K562 (cell line): Measurements from ENCODE around the gene TYMP. TPM values are rescaled to one million over a fixed set of nuclear protein-coding genes. Genes with fewer than 3 reads are reported as not detected.

Source experiments
- ATAC-seq: fragments of 200-7000 bp; cut with Tn5 transposase; 3 replicates; pipeline ENCODE4 v1.9.1; 2020; ENCODE audit warnings: moderate library complexity
- BruUV-seq: library from RNA; stranded (reverse); fragments of 400-500 nt; replicated peaks from 2 replicates; lab custom pipeline; 2021; lab: Mats Ljungman, UMichigan
- CTCF ChIA-PET: fragments of 300-600 bp; formaldehyde crosslinking; extraction: SDS; loops from one replicate; lab custom pipeline; 2021; ENCODE audit warnings: low intra/inter-chr PET ratio; lab: Yijun Ruan, JAX
- POLR2A ChIA-PET: fragments of 300-600, 350-650 bp; sonication (Branson Sonifier 250); formaldehyde crosslinking; extraction: SDS; loops from one replicate; lab custom pipeline; 2021; ENCODE audit warnings: antibody characterized with exemption, inconsistent platforms; lab: Yijun Ruan, JAX
- DNase-seq, 4 experiments: peaks; one replicate each; pipeline versions ENCODE4 v3.0.0 to v3.0.0-alpha.2; 2011 to 2018; ENCODE audit warnings: low spot score in 3 of 4, mixed read lengths in 3 of 4; ENCODE audit errors: extremely low read depth in 1 of 4
- FAIRE-seq: peaks from 2 replicates; lab custom pipeline; 2011; peaks lifted over from hg19 to GRCh38; lab: Jason Lieb, UNC
- H2AFZ ChIP-seq: 2 replicates; pipeline ENCODE4 v1.6.0; 2011; ENCODE audit warnings: low read depth, low read length, control low read depth, inconsistent platforms
- H3K27ac ChIP-seq: fragments of 200-600 bp; 3 replicates; pipeline ENCODE4 v1.8.0; 2011; ENCODE audit warnings: low read depth, mild to moderate bottlenecking, control low read depth, inconsistent platforms, low read length, moderate library complexity, mixed read lengths; ENCODE audit errors: extremely low read depth
- H3K27me3 ChIP-seq, 2 experiments: fragments of 300-600 bp in 1 of 2; 2 replicates in 1 of 2; 3 replicates in 1 of 2; pipeline versions ENCODE4 v1.6.0 to v1.8.0; 2011; ENCODE audit warnings: inconsistent platforms in 2 of 2, low read length in 2 of 2, mild to moderate bottlenecking in 1 of 2, mixed read lengths in 1 of 2, moderate library complexity in 1 of 2; ENCODE audit not compliant: control insufficient read depth in 2 of 2, insufficient read depth in 2 of 2
- H3K36me3 ChIP-seq: fragments of 300-600 bp; 3 replicates; pipeline ENCODE4 v1.8.0; 2011; ENCODE audit warnings: mild to moderate bottlenecking, low read length, inconsistent platforms; ENCODE audit not compliant: control insufficient read depth, insufficient read depth
- H3K4me1 ChIP-seq, 2 experiments: fragments of 200-600 bp in 1 of 2; replicated peaks in 1 of 2; 2 replicates in 1 of 2; 3 replicates in 1 of 2; pipeline versions ENCODE4 v1.5.1 to v1.8.0; 2011; ENCODE audit warnings: inconsistent platforms in 2 of 2, low read length in 2 of 2, mild to moderate bottlenecking in 1 of 2, mixed read lengths in 1 of 2, moderate library complexity in 1 of 2; ENCODE audit not compliant: control insufficient read depth in 2 of 2, insufficient read depth in 2 of 2
- H3K4me2 ChIP-seq: 2 replicates; pipeline ENCODE4 v1.6.1; 2011; ENCODE audit warnings: low read length, control low read depth, inconsistent platforms, mixed read lengths; ENCODE audit not compliant: insufficient read depth
- H3K4me3 ChIP-seq: fragments of 200-600 bp; sonication (generic), shearing (Covaris generic); 2 replicates; pipeline ENCODE4 v1.5.1; 2016; ENCODE audit warnings: control low read depth, inconsistent platforms
- H3K79me2 ChIP-seq: fragments of 200-600 bp; 3 replicates; pipeline ENCODE4 v1.8.0; 2011; ENCODE audit warnings: low read length, inconsistent platforms; ENCODE audit not compliant: control insufficient read depth, insufficient read depth
- H3K9ac ChIP-seq, 2 experiments: 2 replicates each; pipeline versions ENCODE4 v1.6.0 to v1.6.1; 2011; ENCODE audit warnings: low read depth in 2 of 2, low read length in 2 of 2, control low read depth in 1 of 2, inconsistent platforms in 1 of 2, mild to moderate bottlenecking in 1 of 2, mixed read lengths in 1 of 2; ENCODE audit not compliant: insufficient read depth in 1 of 2
- H3K9me1 ChIP-seq: one replicate; pipeline ENCODE4 v1.6.0; 2011; ENCODE audit warnings: inconsistent platforms, mild to moderate bottlenecking, low read length, moderate library complexity; ENCODE audit not compliant: control insufficient read depth, insufficient read depth
- H3K9me3 ChIP-seq: replicated peaks from 2 replicates; pipeline ENCODE4 v1.5.1; 2011; ENCODE audit warnings: low read depth, low read length, inconsistent platforms; ENCODE audit not compliant: control insufficient read depth, insufficient read depth
- H4K20me1 ChIP-seq: replicated peaks from 2 replicates; pipeline ENCODE4 v1.6.1; 2011; ENCODE audit warnings: low read length, inconsistent platforms, mixed read lengths; ENCODE audit not compliant: control insufficient read depth, insufficient read depth
- ETV5 ChIP-seq: sonication (generic); formaldehyde crosslinking; IDR thresholded peaks from 2 replicates; pipeline ENCODE4 v1.4.0; 2020; ENCODE audit warnings: low read depth, mild to moderate bottlenecking, missing genetic modification reagents
- GTF2F1 ChIP-seq: IDR thresholded peaks from 2 replicates; pipeline ENCODE4 v1.6.1; 2011; ENCODE audit warnings: low read depth, low read length, improper control_type of control experiment
- KAT8 ChIP-seq: fragments of 450-650 bp; IDR thresholded peaks from 2 replicates; pipeline ENCODE4 v1.6.1; 2016; ENCODE audit warnings: low read depth, mild to moderate bottlenecking
- NFRKB ChIP-seq: fragments of 450-650 bp; IDR thresholded peaks from 2 replicates; pipeline ENCODE4 v1.6.1; 2016; ENCODE audit warnings: low read depth
- SNIP1 ChIP-seq: fragments of 450-650 bp; IDR thresholded peaks from 2 replicates; pipeline ENCODE4 v1.7.1; 2017; ENCODE audit warnings: low read depth, mild to moderate bottlenecking
- ZBTB43 ChIP-seq: sonication (generic); formaldehyde crosslinking; IDR thresholded peaks from 2 replicates; pipeline ENCODE4 v1.8.0; 2023; ENCODE audit warnings: mild to moderate bottlenecking, missing genetic modification reagents
- ZNF175 ChIP-seq: fragments of 200-800 bp; sonication (Bioruptor generic); IDR thresholded peaks from 2 replicates; pipeline ENCODE4 v1.6.1; 2016; ENCODE audit warnings: low read depth, mild to moderate bottlenecking, missing genetic modification characterization, missing compliant biosample characterization
- ZNF75A ChIP-seq: fragments of 450-650 bp; formaldehyde crosslinking; IDR thresholded peaks from 2 replicates; pipeline ENCODE4 v1.4.0; 2020; ENCODE audit warnings: mild to moderate bottlenecking
- WGBS: fragments of 100-300 bp; shearing (Covaris generic); methylation state at CpG from one replicate; pipeline ENCODE4 v1.1.6; 2016; ENCODE audit warnings: low coverage, mixed read lengths; ENCODE audit not compliant: insufficient coverage; ENCODE audit errors: missing lambda C conversion rate; 5-methylcytosine and 5-hydroxymethylcytosine counted together
- in situ Hi-C: fragments of 300-500 bp; cut with MboI; formaldehyde crosslinking; loops from 4 replicates; pipeline ENCODE4 v1.15.0; 2018; ENCODE audit warnings: inconsistent platforms, mixed read lengths
- intact Hi-C: fragments of 100-400 bp; cut with micrococcal nuclease; formaldehyde crosslinking; loops from 2 replicates; pipeline ENCODE4 v1.14.2; 2022
- polyA plus RNA-seq, 8 experiments: library from polyadenylated mRNA; depleted of rRNA in 4 of 8; stranded (reverse) in 5 of 8; unstranded in 3 of 8; fragments of >200 nt; fragmentation: Nextera tagmentation in 2 of 8; fragmentation: Illumina TruSeq in 1 of 8; extraction: Ambion mirVana in 2 of 8; extraction: Trizol in 1 of 8; gene quantifications; 2 replicates each; pipeline versions ENCODE4 v1.2.1 to v1.2.3, GENCODE V29; 2011 to 2014; ENCODE audit warnings: inconsistent platforms in 1 of 8, missing spikeins in 1 of 8
- total RNA-seq, 7 experiments: library from RNA; depleted of rRNA in 6 of 7; stranded (reverse); fragments of >200 nt in 6 of 7; fragmentation: Illumina TruSeq in 2 of 7; extraction: Trizol in 2 of 7; gene quantifications; 2 replicates each; pipeline versions ENCODE4 v1.2.1 to v1.2.3, GENCODE V29; 2011 to 2021; ENCODE audit warnings: low replicate concordance in 1 of 7

TYMP gene
- total and polyA plus RNA-seq, 9 of the 15 experiments (the other 6 are each of a cell fraction or from before 2014, with no cell fraction given), result 0.03 to 4.0 (median 2.4) TPM; not detected in 4

- no peak for TF ChIP-seq ZNF175
- TF ChIP-seq, all 486 proteins: peak for 0
These were observed 43.9 kb upstream of the TYMP start (continued) for GRCh38 chr22:50573491-50574382.

- ChIA-PET CTCF (no interaction called here), POLR2A (interaction anchor here (0.8 kb wide), 1 partner anchor 22 kb away, joined by 3 read pairs; no protein-coding TSS in a partner anchor)
- intact Hi-C loops (no loop called here), in situ Hi-C loops (no loop called here)
- no peak for FAIRE-seq
- WGBS, result 66% methylated on average over 8 of the region's 11 CpGs
- Histone ChIP-seq H3K9me3 (no peaks in the 10 kb centered on the region), H3K4me1 (peaks cover 0 to 13% of the 10 kb centered on the region in 2 experiments; a peak in 3 of 5 replicates), H3K4me2 (no peak overlapping the region), H4K20me1 (no peaks in the 10 kb centered on the region), H2AFZ (no peak overlapping the region), H3K27ac (no peak overlapping the region), H3K9me1 (no peaks in the 10 kb centered on the region), H3K36me3 (no peaks in the 10 kb centered on the region), H3K9ac (no peak overlapping the region), H3K27me3 (no peaks in the 10 kb centered on the region), H3K79me2 (no peaks in the 10 kb centered on the region), H3K4me3 (no peak overlapping the region)
- no peak for ATAC-seq
- DNase-seq, result no peak
- BruUV-seq, result no TSS peak
- TF ChIP-seq KAT8 (no peak), ZNF75A (CRISPR knock-in tag) (no peak), GTF2F1 (no peak), ZBTB43 (CRISPR knock-in tag) (no peak), NFRKB (no peak), SNIP1 (no peak), ETV5 (CRISPR knock-in tag) (no peak)
These were observed 43.2 kb upstream of the TYMP start for GRCh38 chr22:50572965-50573364.
